ENCODE data around the gene CAMK1.
"Not testable (repeated sequence)": the region's sequence is repeated elsewhere in the genome, so short reads cannot be mapped to it uniquely, and the experiment has no call there.

Gene CAMK1

GRCh38 chr3:9776896-9777693, 7.3 kb upstream of the CAMK1 start:
- no peak for TF ChIP-seq CTCF (IDR thresholded peaks at IDR 0.05; ENCODE audit: insufficient read depth, low read depth, low read length, missing control alignments)
- DNase-seq (ENCODE audit: low read depth) = no peak
- H3K4me3 ChIP-seq (ENCODE audit: low read depth, low read length) = no peak overlapping the region

DNA sequence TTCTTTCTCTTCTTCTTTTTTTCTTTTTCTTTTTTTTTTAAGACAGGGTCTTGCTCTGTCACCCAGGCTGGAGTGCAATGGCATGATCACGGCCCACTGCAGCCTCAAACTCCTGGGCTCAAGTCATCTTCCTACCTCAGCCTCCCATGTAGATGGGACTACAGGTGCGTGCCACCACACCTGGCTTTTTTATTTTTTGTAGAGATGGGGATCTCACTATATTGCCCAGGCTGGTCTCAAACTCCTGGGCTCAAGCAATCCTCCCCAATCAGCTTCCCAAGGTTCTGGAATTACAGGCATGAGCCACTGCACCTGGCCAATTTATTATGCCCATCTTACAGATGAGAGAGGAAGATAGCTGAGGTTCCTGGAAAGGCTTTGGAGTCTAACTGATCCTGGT, 1.3 kb upstream of the CAMK1 start:
- H3K4me3 ChIP-seq (ENCODE audit: low read depth, low read length); DNase-seq (ENCODE audit: low read depth): not testable (repeated sequence)

DNA sequence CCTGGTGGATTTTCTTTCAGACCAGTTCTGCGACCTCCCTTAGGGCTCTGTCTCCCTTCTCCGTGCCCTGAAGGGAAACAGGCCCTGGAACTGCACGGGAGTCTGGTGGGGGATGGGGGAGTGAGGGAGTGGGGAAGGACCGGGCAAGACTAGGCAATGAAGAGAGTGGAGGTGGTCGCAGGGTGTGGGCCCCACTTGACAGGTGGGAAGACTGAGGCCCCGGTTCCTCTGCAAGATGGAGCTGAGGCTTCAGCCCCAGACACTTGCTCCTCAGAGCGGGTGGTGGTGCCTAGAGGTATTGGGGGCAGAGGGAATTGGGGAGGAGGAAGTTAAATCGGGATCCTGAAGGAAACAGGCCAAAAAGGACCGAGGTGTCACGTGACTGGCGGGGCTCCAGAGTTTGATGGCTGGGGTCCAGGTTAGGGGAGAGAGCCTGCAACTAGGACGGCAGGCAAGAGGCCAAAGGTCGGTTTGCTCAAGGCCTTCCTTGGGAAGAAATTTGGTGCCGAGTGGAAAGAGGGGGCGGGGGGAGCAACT, 597 bp upstream of the CAMK1 start:
- DNase-seq (ENCODE audit: low read depth) = no peak
- peak overlapping the region; percentile 37 for H3K4me3 ChIP-seq (ENCODE audit: low read depth, low read length)
- TF ChIP-seq CTCF (IDR thresholded peaks at IDR 0.05; ENCODE audit: insufficient read depth, low read depth, low read length, missing control alignments) = no peak

DNA sequence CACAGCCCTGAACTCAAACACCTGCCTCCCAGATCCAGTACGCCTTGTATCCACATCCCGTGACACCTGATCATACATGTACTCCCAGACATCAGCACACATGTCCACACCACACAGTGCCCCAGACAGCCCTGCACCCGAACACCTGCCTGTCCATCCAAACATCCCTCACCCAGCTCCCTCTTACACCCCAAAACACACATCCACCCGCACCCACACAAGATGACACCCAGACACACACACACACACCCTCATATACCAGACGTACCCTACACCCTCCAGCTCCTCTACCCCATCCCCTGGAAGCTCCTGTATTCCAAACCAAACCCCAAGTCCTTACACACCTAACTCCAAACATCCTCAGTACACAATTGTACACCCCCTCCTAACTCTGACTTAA, 735 bp downstream of the CAMK1 start:
- DNase-seq (ENCODE audit: low read depth) = no peak
- no peak overlapping the region; the same call in 1 of the 2 replicates for H3K4me3 ChIP-seq (ENCODE audit: low read depth, low read length)
- TF ChIP-seq CTCF (IDR thresholded peaks at IDR 0.05; ENCODE audit: insufficient read depth, low read depth, low read length, missing control alignments) = no peak

GRCh38 chr3:9768141-9768775, 1.5 kb downstream of the CAMK1 start:
- H3K4me3 ChIP-seq (ENCODE audit: low read depth, low read length) = no peak overlapping the region
- TF ChIP-seq CTCF (IDR thresholded peaks at IDR 0.05; ENCODE audit: insufficient read depth, low read depth, low read length, missing control alignments) = no peak
- no peak for DNase-seq (ENCODE audit: low read depth)

DNA sequence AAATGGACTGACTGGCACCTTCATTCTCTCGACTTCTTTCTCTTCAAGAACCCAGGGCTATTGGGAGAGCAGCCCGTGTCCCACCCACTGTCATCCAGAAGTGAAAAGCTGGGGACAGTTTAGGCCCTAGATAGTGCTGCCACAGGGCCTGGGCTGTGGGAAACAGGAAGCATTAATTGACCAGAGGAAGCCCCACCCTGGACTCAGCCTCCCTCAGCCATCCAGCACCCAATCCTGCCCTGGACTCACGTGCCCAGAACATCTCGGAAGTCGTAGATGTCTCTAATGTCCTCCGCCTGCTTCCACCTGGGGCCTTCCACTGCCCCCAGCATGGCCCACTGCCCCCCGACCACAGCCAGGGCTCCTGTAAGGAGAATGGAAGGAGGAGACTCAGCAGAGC, 2.3 kb downstream of the CAMK1 start:
- TF ChIP-seq CTCF (IDR thresholded peaks at IDR 0.05; ENCODE audit: insufficient read depth, low read depth, low read length, missing control alignments) = no peak
- DNase-seq (ENCODE audit: low read depth) = no peak
- no peak overlapping the region for H3K4me3 ChIP-seq (ENCODE audit: low read depth, low read length)

DNA sequence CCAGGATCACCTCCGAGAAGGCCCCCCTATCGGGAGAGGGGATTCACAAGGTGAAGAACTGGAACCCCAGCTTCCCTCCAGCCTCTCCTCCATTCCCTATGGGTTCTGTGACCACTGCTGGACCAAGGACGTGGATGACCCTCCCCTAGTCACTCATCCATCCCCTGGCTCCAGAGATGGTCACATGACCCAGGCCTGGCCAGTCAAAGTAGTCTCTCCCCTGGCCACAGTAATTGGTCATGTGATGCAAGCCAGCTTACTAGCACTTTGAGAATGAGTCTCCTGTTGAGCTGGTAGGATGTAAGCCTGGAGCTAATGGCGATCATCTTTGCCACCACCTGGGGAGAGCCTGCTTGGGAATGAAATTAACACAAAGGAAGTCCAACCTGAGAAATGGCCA, 3.9 kb downstream of the CAMK1 start:
- H3K4me3 ChIP-seq (ENCODE audit: low read depth, low read length) = no peak overlapping the region
- DNase-seq (ENCODE audit: low read depth) = no peak
- TF ChIP-seq CTCF (IDR thresholded peaks at IDR 0.05; ENCODE audit: insufficient read depth, low read depth, low read length, missing control alignments) = no peak
